GM19238 (cell line): ENCODE results near the gene TAF11L9.
"Not testable (repeated sequence)": the region's sequence is repeated elsewhere in the genome, so short reads cannot be mapped to it uniquely, and the experiment has no call there.

ENCODE experiments used
- DNase-seq: peaks from one replicate; pipeline ENCODE4 v3.0.0; 2011; ENCODE audit warnings: low spot score; ENCODE audit not compliant: insufficient read length

TAF11L9 gene

GRCh38 chr5:17594255-17594654, at the start of gene TAF11L9:
Gene TAF11L9, minus strand, starts transcription at chr5:17594394.
- DNase-seq = not testable (repeated sequence)

GRCh38 chr5:17634160-17634559, 40.0 kb upstream of the TAF11L9 start, which contains the start of gene TAF11L14:
Gene TAF11L14, plus strand, starts transcription at chr5:17634460.
- DNase-seq = no peak

- not testable (repeated sequence) for DNase-seq
Observed at GRCh38 chr5:17631788-17632187, 37.6 kb upstream of the TAF11L9 start, which contains the start of gene TAF11L13. Gene TAF11L13, plus strand, starts transcription at chr5:17632088.

- no peak for DNase-seq
Observed at GRCh38 chr5:17625686-17626085, 31.5 kb upstream of the TAF11L9 start.

- no peak for DNase-seq
Observed at GRCh38 chr5:17620627-17621026, 26.4 kb upstream of the TAF11L9 start.

GRCh38 chr5:17619354-17619753, 25.2 kb upstream of the TAF11L9 start:
- no peak for DNase-seq

GRCh38 chr5:17614872-17615605, 20.8 kb upstream of the TAF11L9 start:
- DNase-seq = no peak

GRCh38 chr5:17610092-17610491, 15.9 kb upstream of the TAF11L9 start, which contains the start of gene TAF11L12:
Gene TAF11L12, plus strand, starts transcription at chr5:17610392.
- not testable (repeated sequence) for DNase-seq

- DNase-seq = not testable (repeated sequence)
Observed at GRCh38 chr5:17607461-17607860, 13.3 kb upstream of the TAF11L9 start.

- no peak for DNase-seq
Observed at GRCh38 chr5:17604951-17605350, 10.8 kb upstream of the TAF11L9 start.

GRCh38 chr5:17603880-17604279, 9.7 kb upstream of the TAF11L9 start, which contains the start of gene TAF11L11:
Gene TAF11L11, plus strand, starts transcription at chr5:17604183.
- DNase-seq = not testable (repeated sequence)

GRCh38 chr5:17597728-17598127, 3.5 kb upstream of the TAF11L9 start, which contains the start of gene TAF11L10:
Gene TAF11L10, minus strand, starts transcription at chr5:17597828.
- DNase-seq = not testable (repeated sequence)

GRCh38 chr5:17590860-17591259, 3.3 kb downstream of the TAF11L9 start, which contains the start of gene TAF11L8:
Gene TAF11L8, minus strand, starts transcription at chr5:17590960.
- not testable (repeated sequence) for DNase-seq

GRCh38 chr5:17585658-17586057, 8.5 kb downstream of the TAF11L9 start, which contains the start of gene TAF11L7:
Gene TAF11L7, minus strand, starts transcription at chr5:17585758.
- not testable (repeated sequence) for DNase-seq
